HG03060 (cell line): Measurements from ENCODE around the gene SLC45A2.
"Not testable (repeated sequence)": the region's sequence is repeated elsewhere in the genome, so short reads cannot be mapped to it uniquely, and the experiment has no call there.

Experiments
- ATAC-seq: cut with Tn5 transposase; IDR thresholded peaks from one replicate; pipeline ENCODE4 v1.9.1; 2021; ENCODE audit warnings: low read depth, moderate number of reproducible peaks; ENCODE audit not compliant: unreplicated experiment

SLC45A2 gene

GRCh38 chr5:33984671-33985124, at the start of gene SLC45A2:
TSS of gene SLC45A2 (minus strand) at chr5:33984693. CDS start at chr5:33984583, 110 bp downstream.
- no peak for ATAC-seq

- no peak for ATAC-seq
Observed at GRCh38 chr5:34031966-34032365, 47.5 kb upstream of the SLC45A2 start.

- ATAC-seq: no peak
Observed at GRCh38 chr5:34031117-34031516, 46.6 kb upstream of the SLC45A2 start.

GRCh38 chr5:34030585-34030984, 46.1 kb upstream of the SLC45A2 start:
- not testable (repeated sequence) for ATAC-seq

GRCh38 chr5:34030048-34030447, 45.6 kb upstream of the SLC45A2 start:
- ATAC-seq: no peak

- ATAC-seq: no peak
Observed at GRCh38 chr5:34028349-34028748, 43.9 kb upstream of the SLC45A2 start.

- ATAC-seq: no peak
Observed at GRCh38 chr5:34026089-34026761, 41.7 kb upstream of the SLC45A2 start.

- ATAC-seq: peak; percentile 73
Observed at GRCh38 chr5:34022121-34022705, 37.7 kb upstream of the SLC45A2 start.

- ATAC-seq: no peak
Observed at GRCh38 chr5:34021334-34021733, 36.8 kb upstream of the SLC45A2 start.

- ATAC-seq: no peak
Observed at GRCh38 chr5:34020726-34021125, 36.2 kb upstream of the SLC45A2 start.

- no peak for ATAC-seq
Observed at GRCh38 chr5:34017254-34017653, 32.8 kb upstream of the SLC45A2 start.

- ATAC-seq: no peak
Observed at GRCh38 chr5:34016750-34017149, 32.3 kb upstream of the SLC45A2 start.

GRCh38 chr5:34016222-34016621, 31.7 kb upstream of the SLC45A2 start:
- no peak for ATAC-seq

- ATAC-seq: no peak
Observed at GRCh38 chr5:34015120-34015822, 30.8 kb upstream of the SLC45A2 start.

- ATAC-seq: no peak
Observed at GRCh38 chr5:34014626-34015025, 30.1 kb upstream of the SLC45A2 start.

GRCh38 chr5:34013547-34013946, 29.1 kb upstream of the SLC45A2 start:
- no peak for ATAC-seq

- no peak for ATAC-seq
Observed at GRCh38 chr5:34012791-34013190, 28.3 kb upstream of the SLC45A2 start.

GRCh38 chr5:34011536-34011935, 27.0 kb upstream of the SLC45A2 start:
- no peak for ATAC-seq

- not testable (repeated sequence) for ATAC-seq
Observed at GRCh38 chr5:34010146-34010545, 25.7 kb upstream of the SLC45A2 start.

GRCh38 chr5:34009610-34010009, 25.1 kb upstream of the SLC45A2 start:
- no peak for ATAC-seq

GRCh38 chr5:34008802-34009201, 24.3 kb upstream of the SLC45A2 start:
- no peak for ATAC-seq
